Testis (tissue), 2 donors: ENCODE data around the gene ASB1.

Experiments used
- POLR2A ChIP-seq: fragments of 450-650 bp; IDR thresholded peaks from one replicate; pipeline ENCODE4 v1.6.1; 2017; ENCODE audit warnings: antibody characterized with exemption, mild to moderate bottlenecking, moderate library complexity
- TF ChIP-seq, protein P1 (sequence below), 3 experiments: fragments of 450-650 bp in 2 of 3; fragments of 200-600 bp in 1 of 3; sonication (generic) in 1 of 3; IDR thresholded peaks; one replicate each; pipeline ENCODE4 v1.5.1; 2016 to 2019; ENCODE audit warnings: antibody characterized with exemption in 3 of 3, mild to moderate bottlenecking in 2 of 3, moderate library complexity in 1 of 3

DNA sequence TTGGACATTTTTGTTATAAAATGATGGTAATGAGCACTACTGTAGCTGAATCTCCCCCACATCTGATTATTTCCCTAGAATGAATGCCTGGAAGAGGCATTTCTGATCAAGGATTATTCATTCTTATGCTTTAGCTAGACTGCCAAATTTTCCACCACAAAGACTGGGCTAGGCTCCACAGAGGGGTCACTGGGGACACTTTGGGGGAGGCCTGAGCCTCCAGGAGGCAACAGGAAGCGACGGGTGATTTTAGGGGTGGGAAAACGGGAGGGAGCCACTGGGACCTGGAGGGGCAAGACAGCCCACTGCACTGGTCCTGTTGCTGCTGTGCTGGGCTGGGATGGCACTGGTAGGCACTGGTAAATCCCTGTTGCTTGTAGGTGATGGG, 2.4 kb upstream of the ASB1 start:
- TF ChIP-seq, protein P1, sequence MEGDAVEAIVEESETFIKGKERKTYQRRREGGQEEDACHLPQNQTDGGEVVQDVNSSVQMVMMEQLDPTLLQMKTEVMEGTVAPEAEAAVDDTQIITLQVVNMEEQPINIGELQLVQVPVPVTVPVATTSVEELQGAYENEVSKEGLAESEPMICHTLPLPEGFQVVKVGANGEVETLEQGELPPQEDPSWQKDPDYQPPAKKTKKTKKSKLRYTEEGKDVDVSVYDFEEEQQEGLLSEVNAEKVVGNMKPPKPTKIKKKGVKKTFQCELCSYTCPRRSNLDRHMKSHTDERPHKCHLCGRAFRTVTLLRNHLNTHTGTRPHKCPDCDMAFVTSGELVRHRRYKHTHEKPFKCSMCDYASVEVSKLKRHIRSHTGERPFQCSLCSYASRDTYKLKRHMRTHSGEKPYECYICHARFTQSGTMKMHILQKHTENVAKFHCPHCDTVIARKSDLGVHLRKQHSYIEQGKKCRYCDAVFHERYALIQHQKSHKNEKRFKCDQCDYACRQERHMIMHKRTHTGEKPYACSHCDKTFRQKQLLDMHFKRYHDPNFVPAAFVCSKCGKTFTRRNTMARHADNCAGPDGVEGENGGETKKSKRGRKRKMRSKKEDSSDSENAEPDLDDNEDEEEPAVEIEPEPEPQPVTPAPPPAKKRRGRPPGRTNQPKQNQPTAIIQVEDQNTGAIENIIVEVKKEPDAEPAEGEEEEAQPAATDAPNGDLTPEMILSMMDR (IDR thresholded peaks at IDR 0.05) = no peak
- TF ChIP-seq POLR2A = no peak
